Uterus (tissue), 2 donors: ENCODE data around the gene PPP1R9A.

Experiments
- CTCF ChIP-seq, 4 experiments: fragments of 200-600 bp in 2 of 4; fragments of 450-650 bp in 2 of 4; sonication (generic) in 2 of 4; IDR thresholded peaks; one replicate each; pipeline ENCODE4 v1.5.1; 2016 to 2019; ENCODE audit warnings: antibody characterized with exemption in 4 of 4, mild to moderate bottlenecking in 2 of 4, moderate library complexity in 1 of 4
- POLR2A ChIP-seq, 2 donors: fragments of 450-650 bp; IDR thresholded peaks; one replicate each; pipeline ENCODE4 v1.6.1; 2016; ENCODE audit warnings: antibody characterized with exemption in 2 of 2, mild to moderate bottlenecking in 1 of 2, moderate library complexity in 1 of 2

- TF ChIP-seq POLR2A (IDR thresholded peaks at IDR 0.05) (no peak), CTCF (IDR thresholded peaks at IDR 0.05) (no peak)
Measured at GRCh38 chr7:95323410-95324129, 416.2 kb downstream of the PPP1R9A start.
